ENCODE measurements around the gene TSGA10.

GRCh38 chr2:99031481-99031880, 123.3 kb downstream of the TSGA10 start:
- TF ChIP-seq CTCF (IDR thresholded peaks at IDR 0.05) (no peak), POLR2A (IDR thresholded peaks at IDR 0.05) (no peak)
